ENCODE results near the gene SOX13.

- TF ChIP-seq EP300 (IDR thresholded peaks at IDR 0.05) (no peak), CTCF (IDR thresholded peaks at IDR 0.05) (no peak)
These were observed 40.2 kb downstream of the SOX13 start for GRCh38 chr1:204112876-204113730.

Data from esophagus muscularis mucosa (tissue), 3 donors.